ENCODE data around the gene CFAP70. TPM values are rescaled to one million over a fixed set of nuclear protein-coding genes. Genes with fewer than 3 reads are reported as not detected.
A peak's percentile ranks its signal among the peaks of the same experiment; 100 is the strongest.

The CFAP70 gene
- total RNA-seq, 1 donor from 2014 or later, result 1.2 TPM

GRCh38 chr10:73217628-73218027 lies 141.0 kb downstream of the CFAP70 start:
- H3K27me3 ChIP-seq (ENCODE audit: control insufficient read depth, insufficient read depth, low read length), result no peaks in the 10 kb centered on the region
- TF ChIP-seq, protein P1, sequence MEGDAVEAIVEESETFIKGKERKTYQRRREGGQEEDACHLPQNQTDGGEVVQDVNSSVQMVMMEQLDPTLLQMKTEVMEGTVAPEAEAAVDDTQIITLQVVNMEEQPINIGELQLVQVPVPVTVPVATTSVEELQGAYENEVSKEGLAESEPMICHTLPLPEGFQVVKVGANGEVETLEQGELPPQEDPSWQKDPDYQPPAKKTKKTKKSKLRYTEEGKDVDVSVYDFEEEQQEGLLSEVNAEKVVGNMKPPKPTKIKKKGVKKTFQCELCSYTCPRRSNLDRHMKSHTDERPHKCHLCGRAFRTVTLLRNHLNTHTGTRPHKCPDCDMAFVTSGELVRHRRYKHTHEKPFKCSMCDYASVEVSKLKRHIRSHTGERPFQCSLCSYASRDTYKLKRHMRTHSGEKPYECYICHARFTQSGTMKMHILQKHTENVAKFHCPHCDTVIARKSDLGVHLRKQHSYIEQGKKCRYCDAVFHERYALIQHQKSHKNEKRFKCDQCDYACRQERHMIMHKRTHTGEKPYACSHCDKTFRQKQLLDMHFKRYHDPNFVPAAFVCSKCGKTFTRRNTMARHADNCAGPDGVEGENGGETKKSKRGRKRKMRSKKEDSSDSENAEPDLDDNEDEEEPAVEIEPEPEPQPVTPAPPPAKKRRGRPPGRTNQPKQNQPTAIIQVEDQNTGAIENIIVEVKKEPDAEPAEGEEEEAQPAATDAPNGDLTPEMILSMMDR (IDR thresholded peaks at IDR 0.05; ENCODE audit: insufficient read depth, low read length, poor library complexity, severe bottlenecking), result no peak
- H3K4me3 ChIP-seq (ENCODE audit: low read depth, low read length), result no peak overlapping the region
- no peaks in the 10 kb centered on the region for H3K36me3 ChIP-seq (ENCODE audit: control insufficient read depth, insufficient read depth, low read length)
- no peak for DNase-seq (ENCODE audit: low read depth)

- TF ChIP-seq, protein P1 (IDR thresholded peaks at IDR 0.05; ENCODE audit: insufficient read depth, low read length, poor library complexity, severe bottlenecking), result no peak
- H3K4me3 ChIP-seq (ENCODE audit: low read depth, low read length), result no peak overlapping the region
- no peaks in the 10 kb centered on the region for H3K27me3 ChIP-seq (ENCODE audit: control insufficient read depth, insufficient read depth, low read length)
- H3K36me3 ChIP-seq (ENCODE audit: control insufficient read depth, insufficient read depth, low read length), result no peaks in the 10 kb centered on the region
- DNase-seq (ENCODE audit: low read depth), result no peak
Observed at GRCh38 chr10:73215749-73216148, 142.9 kb downstream of the CFAP70 start.

GRCh38 chr10:73211106-73211811 lies 147.4 kb downstream of the CFAP70 start:
- Histone ChIP-seq H3K36me3 (ENCODE audit: control insufficient read depth, insufficient read depth, low read length) (no peaks in the 10 kb centered on the region), H3K4me3 (ENCODE audit: low read depth, low read length) (no peak overlapping the region), H3K27me3 (ENCODE audit: control insufficient read depth, insufficient read depth, low read length) (no peaks in the 10 kb centered on the region)
- TF ChIP-seq, protein P1 (IDR thresholded peaks at IDR 0.05; ENCODE audit: insufficient read depth, low read length, poor library complexity, severe bottlenecking), result no peak
- DNase-seq (ENCODE audit: low read depth), result no peak

- Histone ChIP-seq H3K4me3 (ENCODE audit: low read depth, low read length) (no peak overlapping the region), H3K27me3 (ENCODE audit: control insufficient read depth, insufficient read depth, low read length) (no peaks in the 10 kb centered on the region), H3K36me3 (ENCODE audit: control insufficient read depth, insufficient read depth, low read length) (no peaks in the 10 kb centered on the region)
- TF ChIP-seq, protein P1 (IDR thresholded peaks at IDR 0.05; ENCODE audit: insufficient read depth, low read length, poor library complexity, severe bottlenecking), result no peak
- DNase-seq (ENCODE audit: low read depth), result no peak
Observed at GRCh38 chr10:73210395-73211105, 148.1 kb downstream of the CFAP70 start.

DNA sequence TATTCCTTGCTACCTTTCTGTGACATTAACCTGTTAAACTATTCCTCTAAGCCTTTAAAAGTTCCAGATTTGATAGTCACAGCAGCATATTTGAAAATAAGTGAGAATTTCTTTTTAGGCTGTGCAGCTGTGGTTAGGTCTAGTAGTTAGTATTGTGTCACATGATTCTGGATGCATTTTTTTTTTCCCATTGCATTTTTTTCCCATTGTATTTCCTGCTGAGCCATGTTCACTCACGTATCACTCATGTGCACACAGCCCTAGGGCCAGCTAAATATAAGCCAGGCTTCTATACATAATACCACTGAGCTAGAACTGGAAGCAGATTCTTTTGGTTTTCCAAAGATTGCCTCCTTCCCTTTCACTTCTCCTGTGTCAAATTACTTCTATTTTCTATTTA lies 149.0 kb downstream of the CFAP70 start:
- DNase-seq (ENCODE audit: low read depth), result peak; percentile 19
- no peak overlapping the region for H3K4me3 ChIP-seq (ENCODE audit: low read depth, low read length)
- TF ChIP-seq, protein P1 (IDR thresholded peaks at IDR 0.05; ENCODE audit: insufficient read depth, low read length, poor library complexity, severe bottlenecking), result no peak
- no peaks in the 10 kb centered on the region for H3K27me3 ChIP-seq (ENCODE audit: control insufficient read depth, insufficient read depth, low read length)
- H3K36me3 ChIP-seq (ENCODE audit: control insufficient read depth, insufficient read depth, low read length), result no peaks in the 10 kb centered on the region

Data from kidney epithelial cell (primary cell).